NCI-H2081 treated with DMSO at 0.1 percent for 48 hours (cell line): ENCODE measurements around the gene VIPR2.
"Not testable (repeated sequence)": the region's sequence is repeated elsewhere in the genome, so short reads cannot be mapped to it uniquely, and the experiment has no call there.

Experiments used
- DNase-seq: peaks from one replicate; lab custom pipeline; 2025; lab: John Stamatoyannopoulos, UW

The VIPR2 gene

GRCh38 chr7:159144758-159145489 lies at the start of gene VIPR2:
Gene VIPR2, minus strand, starts transcription at chr7:159144867. Its CDS starts 96 bp downstream, at chr7:159144771.
- DNase-seq: no peak

GRCh38 chr7:159193543-159194090 lies 49.0 kb upstream of the VIPR2 start:
- no peak for DNase-seq

- no peak for DNase-seq
These were observed 48.2 kb upstream of the VIPR2 start for GRCh38 chr7:159192725-159193453.

- no peak for DNase-seq
These were observed 47.3 kb upstream of the VIPR2 start for GRCh38 chr7:159192013-159192412.

GRCh38 chr7:159191236-159191635 lies 46.6 kb upstream of the VIPR2 start:
- no peak for DNase-seq

GRCh38 chr7:159188011-159188410 lies 43.3 kb upstream of the VIPR2 start:
- no peak for DNase-seq

- no peak for DNase-seq
These were observed 34.6 kb upstream of the VIPR2 start for GRCh38 chr7:159179241-159179640.

GRCh38 chr7:159177284-159177953 lies 32.8 kb upstream of the VIPR2 start:
- no peak for DNase-seq

GRCh38 chr7:159175792-159176191 lies 31.1 kb upstream of the VIPR2 start:
- no peak for DNase-seq

GRCh38 chr7:159175100-159175499 lies 30.4 kb upstream of the VIPR2 start:
- DNase-seq: not testable (repeated sequence)

- DNase-seq: no peak
These were observed 27.7 kb upstream of the VIPR2 start for GRCh38 chr7:159172400-159172799.

GRCh38 chr7:159169391-159169790 lies 24.7 kb upstream of the VIPR2 start:
- DNase-seq: no peak

- DNase-seq: no peak
These were observed 22.5 kb upstream of the VIPR2 start for GRCh38 chr7:159167139-159167538.

- DNase-seq: no peak
These were observed 21.9 kb upstream of the VIPR2 start for GRCh38 chr7:159166530-159166929.

GRCh38 chr7:159165352-159165751 lies 20.7 kb upstream of the VIPR2 start:
- no peak for DNase-seq

GRCh38 chr7:159163703-159164301 lies 19.1 kb upstream of the VIPR2 start:
- not testable (repeated sequence) for DNase-seq

GRCh38 chr7:159162050-159162626 lies 17.5 kb upstream of the VIPR2 start:
- not testable (repeated sequence) for DNase-seq

- DNase-seq: no peak
These were observed 15.8 kb upstream of the VIPR2 start for GRCh38 chr7:159160450-159160849.

GRCh38 chr7:159159731-159160130 lies 15.1 kb upstream of the VIPR2 start:
- DNase-seq: no peak

GRCh38 chr7:159158888-159159405 lies 14.3 kb upstream of the VIPR2 start:
- DNase-seq: no peak

- DNase-seq: no peak
These were observed 13.6 kb upstream of the VIPR2 start for GRCh38 chr7:159158125-159158887.
